Vagina (tissue), 2 donors: ENCODE data around the gene SPIRE2.

ENCODE experiments used
- CTCF ChIP-seq, 3 experiments: fragments of 450-650 bp in 2 of 3; fragments of 200-600 bp in 1 of 3; sonication (generic) in 1 of 3; IDR thresholded peaks; one replicate each; pipeline ENCODE4 v1.5.1; 2017 to 2019; ENCODE audit warnings: antibody characterized with exemption in 3 of 3, mild to moderate bottlenecking in 2 of 3, moderate library complexity in 2 of 3
- POLR2A ChIP-seq, 2 donors: fragments of 450-650 bp; IDR thresholded peaks; one replicate each; pipeline ENCODE4 v1.6.1; 2017; ENCODE audit warnings: antibody characterized with exemption in 2 of 2, mild to moderate bottlenecking in 2 of 2, moderate library complexity in 2 of 2
- POLR2AphosphoS5 ChIP-seq, 2 donors: sonication (generic); formaldehyde crosslinking; IDR thresholded peaks; one replicate each; pipeline ENCODE4 v1.9.0; 2017; ENCODE audit warnings: antibody characterized with exemption in 2 of 2, mild to moderate bottlenecking in 2 of 2, low read depth in 1 of 2; ENCODE audit not compliant: insufficient read depth in 1 of 2

GRCh38 chr16:89782489-89782888 lies 45.8 kb upstream of the SPIRE2 start:
- TF ChIP-seq POLR2AphosphoS5 (IDR thresholded peaks at IDR 0.05; ENCODE audit: insufficient read depth in 1 of 2, low read depth in 1 of 2) = no peak
- TF ChIP-seq CTCF (IDR thresholded peaks at IDR 0.05) = no peak
- TF ChIP-seq POLR2A (IDR thresholded peaks at IDR 0.05) = no peak
